ENCODE measurements around the gene THBS2. TPM values are rescaled to one million over a fixed set of nuclear protein-coding genes. Genes with fewer than 3 reads are reported as not detected.

Gene THBS2
- total and polyA plus RNA-seq, 4 donors = 5.5 to 35.4 (median 24.1) TPM

GRCh38 chr6:169243186-169243585, 10.5 kb downstream of the THBS2 start:
- no peak for TF ChIP-seq CTCF (IDR thresholded peaks at IDR 0.05; ENCODE audit: control extremely low read depth, extremely low read depth)
- no peak for ATAC-seq (ENCODE audit: insufficient read depth, low FRiP score)
- H3K9me3 ChIP-seq (ENCODE audit: control insufficient read depth in 4 of 4, insufficient read depth in 3 of 4, low read length in 3 of 4) = peaks cover 0 to 1% (median 0%) of the 10 kb centered on the region in 4 donors
- WGBS, 2 donors = 87% methylated on average over 11 of the region's 11 CpGs
- no peak for DNase-seq
- H3K27ac ChIP-seq (ENCODE audit: low read depth in 1 of 2, low read length in 1 of 2) = no peak overlapping the region
- H3K9ac ChIP-seq (ENCODE audit: insufficient read depth in 1 of 2, low read length in 2 of 2) = no peak overlapping the region
- no peaks in the 10 kb centered on the region for H3K27me3 ChIP-seq (ENCODE audit: control insufficient read depth in 3 of 3, insufficient read depth in 3 of 3, low read length in 2 of 3)
- H3K36me3 ChIP-seq (ENCODE audit: control insufficient read depth in 4 of 4, insufficient read depth in 4 of 4, low read length in 4 of 4) = peaks cover 0 to 9% (median 0%) of the 10 kb centered on the region in 4 donors
- H3K4me1 ChIP-seq (ENCODE audit: control insufficient read depth in 5 of 5, insufficient read depth in 5 of 5, low read length in 5 of 5) = no peaks in the 10 kb centered on the region
- no peak overlapping the region for H3K4me3 ChIP-seq

GRCh38 chr6:169241688-169242350, 11.8 kb downstream of the THBS2 start:
- TF ChIP-seq CTCF (IDR thresholded peaks at IDR 0.05; ENCODE audit: control extremely low read depth, extremely low read depth) = no peak
- no peak for DNase-seq
- Histone ChIP-seq H3K9ac (ENCODE audit: insufficient read depth in 1 of 2, low read length in 2 of 2) (no peak overlapping the region), H3K27ac (ENCODE audit: low read depth in 1 of 2, low read length in 1 of 2) (no peak overlapping the region), H3K36me3 (ENCODE audit: control insufficient read depth in 4 of 4, insufficient read depth in 4 of 4, low read length in 4 of 4) (no peaks in the 10 kb centered on the region), H3K4me3 (no peak overlapping the region), H3K9me3 (ENCODE audit: control insufficient read depth in 4 of 4, insufficient read depth in 3 of 4, low read length in 3 of 4) (no peaks in the 10 kb centered on the region), H3K27me3 (ENCODE audit: control insufficient read depth in 3 of 3, insufficient read depth in 3 of 3, low read length in 2 of 3) (no peaks in the 10 kb centered on the region), H3K4me1 (ENCODE audit: control insufficient read depth in 5 of 5, insufficient read depth in 5 of 5, low read length in 5 of 5) (no peaks in the 10 kb centered on the region)
- ATAC-seq (ENCODE audit: insufficient read depth, low FRiP score) = no peak
- WGBS, 2 donors = 93 to 95% methylated on average over 32 of the region's 32 CpGs

- no peak overlapping the region for H3K4me3 ChIP-seq
Measured at GRCh38 chr6:169240591-169241390, 12.9 kb downstream of the THBS2 start.

More at GRCh38 chr6:169240591-169241390, 12.9 kb downstream of the THBS2 start:
- TF ChIP-seq CTCF (IDR thresholded peaks at IDR 0.05; ENCODE audit: control extremely low read depth, extremely low read depth) = no peak
- no peak overlapping the region for H3K27ac ChIP-seq (ENCODE audit: low read depth in 1 of 2, low read length in 1 of 2)
- ATAC-seq (ENCODE audit: insufficient read depth, low FRiP score) (no peak), DNase-seq (no peak)
- WGBS, 2 donors = 88 to 91% methylated on average over 25 to 28 of the region's 28 CpGs
- H3K4me1 ChIP-seq (ENCODE audit: control insufficient read depth in 5 of 5, insufficient read depth in 5 of 5, low read length in 5 of 5) = no peaks in the 10 kb centered on the region
- no peaks in the 10 kb centered on the region for H3K27me3 ChIP-seq (ENCODE audit: control insufficient read depth in 3 of 3, insufficient read depth in 3 of 3, low read length in 2 of 3)
- H3K9me3 ChIP-seq (ENCODE audit: control insufficient read depth in 4 of 4, insufficient read depth in 3 of 4, low read length in 3 of 4) = no peaks in the 10 kb centered on the region
- H3K36me3 ChIP-seq (ENCODE audit: control insufficient read depth in 4 of 4, insufficient read depth in 4 of 4, low read length in 4 of 4) = no peaks in the 10 kb centered on the region
- no peak overlapping the region for H3K9ac ChIP-seq (ENCODE audit: insufficient read depth in 1 of 2, low read length in 2 of 2)

Measured in lung (tissue), 12 donors.